Measurements from ENCODE around the gene GPATCH4. TPM values are rescaled to one million over a fixed set of nuclear protein-coding genes. Genes with fewer than 3 reads are reported as not detected.

The GPATCH4 gene
- total and polyA plus RNA-seq, 2 donors (not counting 1 experiment from before 2014, with no cell fraction given) = 11.3 to 38.3 TPM

DNA sequence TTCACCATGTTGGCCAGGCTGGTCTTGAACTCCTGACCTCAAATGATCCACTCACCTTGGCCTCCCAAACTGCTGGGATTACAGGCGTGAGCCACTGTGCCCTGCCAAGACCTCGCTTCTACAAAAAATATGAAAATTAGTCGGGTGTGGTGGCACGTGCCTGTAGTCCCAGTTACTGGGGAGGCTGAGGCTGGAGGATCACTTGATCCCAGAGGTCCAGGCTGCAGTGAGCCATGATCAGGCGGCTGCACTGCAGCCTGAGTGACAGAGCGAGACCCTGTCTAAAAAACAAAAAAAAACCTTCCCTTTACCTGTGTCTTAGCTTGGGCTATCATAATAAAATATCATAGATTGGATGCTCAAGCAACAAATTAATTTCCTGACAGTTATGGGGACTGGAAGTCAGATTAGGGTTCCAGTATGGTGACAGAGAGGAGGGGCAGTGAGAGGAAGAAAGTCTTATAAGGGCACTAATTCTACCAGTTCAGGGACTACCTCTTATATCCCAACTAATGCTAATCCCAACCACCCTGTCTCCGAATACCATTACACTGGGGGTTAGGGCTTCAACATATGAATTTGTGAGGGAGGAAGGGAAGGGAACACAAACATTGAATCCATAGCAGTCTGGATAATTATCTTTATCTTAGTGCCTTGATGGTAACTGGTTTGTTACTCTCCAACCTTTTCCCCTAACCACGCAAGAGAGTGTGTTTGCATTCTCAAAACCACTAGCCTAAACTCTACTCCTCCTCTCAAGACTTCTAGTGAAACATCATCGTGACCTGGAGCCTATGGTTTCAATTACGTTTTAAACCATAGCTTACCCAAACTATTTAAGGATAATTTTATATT is 10.7 kb downstream of the GPATCH4 start:
- Histone ChIP-seq H3K36me3 (replicated peaks in 1 of 2; ENCODE audit: control extremely low read depth in 1 of 2, control insufficient read depth in 1 of 2, extremely low read depth in 1 of 2, insufficient read depth in 2 of 2, low read length in 1 of 2) (peaks cover 0 to 26% of the 10 kb centered on the region in 2 experiments), H2AFZ (ENCODE audit: insufficient read depth, low read depth, low read length, poor library complexity, severe bottlenecking) (peak overlapping the region; percentile 94), H3K4me2 (replicated peaks; ENCODE audit: low read depth, low read length, poor library complexity, severe bottlenecking) (peak overlapping the region; percentile 98), H3K27ac (ENCODE audit: low read length in 2 of 2) (peak overlapping the region; percentile 80 to 88), H3K79me2 (ENCODE audit: control insufficient read depth, insufficient read depth, low read length) (peaks cover 14% of the 10 kb centered on the region), H3K9me3 (ENCODE audit: control extremely low read depth in 1 of 3, control insufficient read depth in 2 of 3, insufficient read depth in 1 of 3, low read length in 2 of 3) (no peaks in the 10 kb centered on the region), H3K27me3 (replicated peaks in 1 of 4; ENCODE audit: control extremely low read depth in 1 of 4, control insufficient read depth in 3 of 4, insufficient read depth in 4 of 4, low read length in 3 of 4) (no peaks in the 10 kb centered on the region), H3K4me1 (ENCODE audit: control insufficient read depth in 2 of 2, insufficient read depth in 2 of 2, low read length in 2 of 2) (peaks cover 18 to 22% of the 10 kb centered on the region in 2 donors), H3K9ac (ENCODE audit: low read length) (peak overlapping the region; percentile 81), H3K4me3 (ENCODE audit: control extremely low read depth in 1 of 5, extremely low read depth in 1 of 5, insufficient read depth in 1 of 5, low read depth in 2 of 5, low read length in 4 of 5) (peak overlapping the region in 1 of 5 experiments; percentile 69), H4K20me1 (ENCODE audit: control insufficient read depth, insufficient read depth, low read length, poor library complexity, severe bottlenecking) (peaks cover 8% of the 10 kb centered on the region)
- DNase-seq (no peak), ATAC-seq (ENCODE audit: low read depth) (no peak)
- POLR2A ChIA-PET = interaction anchor here (1.5 to 2.1 kb wide), 3 partner anchors 18 to 98 kb away, joined by 4 to 12 read pairs (median 8); partner anchors contain the start of gene MEF2D
- intact Hi-C loops (cut with micrococcal nuclease) = loop anchor here (1.0 kb wide), 2 partner anchors 8 to 11 kb away; partner anchors contain the start of gene GPATCH4
- CTCF ChIA-PET = interaction anchor here (0.8 to 10.9 kb wide), 14 partner anchors 8 to 205 kb away, joined by 3 to 80 read pairs (median 6); partner anchors contain the start of genes GPATCH4, HAPLN2 and MEF2D
- H3K9me3 Mint-ChIP-seq (ENCODE audit: insufficient read depth) = no peaks in the 10 kb centered on the region
- peak overlapping the region; percentile 26 for H3K4me3 Mint-ChIP-seq
- H3K27me3 Mint-ChIP-seq = no peaks in the 10 kb centered on the region
- H3K4me1 Mint-ChIP-seq = peaks cover 25% of the 10 kb centered on the region
- peak overlapping the region; percentile 96 for H3K27ac Mint-ChIP-seq
- no peak for TF ChIP-seq EZH2 (IDR thresholded peaks at IDR 0.05; ENCODE audit: borderline replicate concordance, insufficient read depth, low read depth, low read length, poor library complexity, severe bottlenecking)
- TF ChIP-seq, protein P1, sequence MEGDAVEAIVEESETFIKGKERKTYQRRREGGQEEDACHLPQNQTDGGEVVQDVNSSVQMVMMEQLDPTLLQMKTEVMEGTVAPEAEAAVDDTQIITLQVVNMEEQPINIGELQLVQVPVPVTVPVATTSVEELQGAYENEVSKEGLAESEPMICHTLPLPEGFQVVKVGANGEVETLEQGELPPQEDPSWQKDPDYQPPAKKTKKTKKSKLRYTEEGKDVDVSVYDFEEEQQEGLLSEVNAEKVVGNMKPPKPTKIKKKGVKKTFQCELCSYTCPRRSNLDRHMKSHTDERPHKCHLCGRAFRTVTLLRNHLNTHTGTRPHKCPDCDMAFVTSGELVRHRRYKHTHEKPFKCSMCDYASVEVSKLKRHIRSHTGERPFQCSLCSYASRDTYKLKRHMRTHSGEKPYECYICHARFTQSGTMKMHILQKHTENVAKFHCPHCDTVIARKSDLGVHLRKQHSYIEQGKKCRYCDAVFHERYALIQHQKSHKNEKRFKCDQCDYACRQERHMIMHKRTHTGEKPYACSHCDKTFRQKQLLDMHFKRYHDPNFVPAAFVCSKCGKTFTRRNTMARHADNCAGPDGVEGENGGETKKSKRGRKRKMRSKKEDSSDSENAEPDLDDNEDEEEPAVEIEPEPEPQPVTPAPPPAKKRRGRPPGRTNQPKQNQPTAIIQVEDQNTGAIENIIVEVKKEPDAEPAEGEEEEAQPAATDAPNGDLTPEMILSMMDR (IDR thresholded peaks at IDR 0.05) = no peak
- 90% methylated on average over 5 of the region's 10 CpGs for WGBS (ENCODE audit: insufficient coverage)

DNA sequence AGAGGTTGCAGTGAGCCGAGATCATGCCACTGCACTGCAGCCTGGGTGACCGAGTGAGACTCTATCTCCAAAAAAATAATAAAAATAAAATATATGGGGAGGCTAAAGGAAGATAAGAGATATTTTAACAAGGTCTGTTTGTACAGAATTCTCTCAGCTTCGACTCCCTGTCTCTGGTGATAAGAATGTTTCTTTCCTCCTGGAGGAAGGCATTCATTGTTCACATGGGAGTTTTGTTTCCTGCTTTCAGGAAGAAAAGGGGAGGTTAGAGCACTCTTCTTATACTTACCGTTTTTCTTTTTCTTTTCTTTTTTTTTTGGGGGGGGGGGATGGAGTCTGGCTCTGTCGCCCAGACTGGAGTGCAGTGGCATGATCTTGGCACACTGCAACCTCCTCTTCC is 11.7 kb downstream of the GPATCH4 start:
- Histone ChIP-seq H3K4me3 (ENCODE audit: control extremely low read depth in 1 of 5, extremely low read depth in 1 of 5, insufficient read depth in 1 of 5, low read depth in 2 of 5, low read length in 4 of 5) (no peak overlapping the region), H3K79me2 (ENCODE audit: control insufficient read depth, insufficient read depth, low read length) (peaks cover 24% of the 10 kb centered on the region), H3K27ac (ENCODE audit: low read length in 2 of 2) (no peak overlapping the region), H3K27me3 (replicated peaks in 1 of 4; ENCODE audit: control extremely low read depth in 1 of 4, control insufficient read depth in 3 of 4, insufficient read depth in 4 of 4, low read length in 3 of 4) (no peaks in the 10 kb centered on the region), H3K9ac (ENCODE audit: low read length) (no peak overlapping the region), H3K4me1 (ENCODE audit: control insufficient read depth in 2 of 2, insufficient read depth in 2 of 2, low read length in 2 of 2) (peaks cover 18 to 23% of the 10 kb centered on the region in 2 donors), H3K4me2 (replicated peaks; ENCODE audit: low read depth, low read length, poor library complexity, severe bottlenecking) (no peak overlapping the region), H2AFZ (ENCODE audit: insufficient read depth, low read depth, low read length, poor library complexity, severe bottlenecking) (no peak overlapping the region), H4K20me1 (ENCODE audit: control insufficient read depth, insufficient read depth, low read length, poor library complexity, severe bottlenecking) (peaks cover 8% of the 10 kb centered on the region), H3K9me3 (ENCODE audit: control extremely low read depth in 1 of 3, control insufficient read depth in 2 of 3, insufficient read depth in 1 of 3, low read length in 2 of 3) (no peaks in the 10 kb centered on the region), H3K36me3 (replicated peaks in 1 of 2; ENCODE audit: control extremely low read depth in 1 of 2, control insufficient read depth in 1 of 2, extremely low read depth in 1 of 2, insufficient read depth in 2 of 2, low read length in 1 of 2) (peaks cover 0 to 20% of the 10 kb centered on the region in 2 experiments)
- Mint-ChIP-seq H3K9me3 (ENCODE audit: insufficient read depth) (no peaks in the 10 kb centered on the region), H3K4me3 (no peak overlapping the region), H3K4me1 (peaks cover 22% of the 10 kb centered on the region), H3K27me3 (no peaks in the 10 kb centered on the region), H3K27ac (no peak overlapping the region)
- intact Hi-C loops (cut with micrococcal nuclease) = no loop called here
- no peak for DNase-seq
- no peak for ATAC-seq (ENCODE audit: low read depth)
- ChIA-PET POLR2A (no interaction called here), CTCF (interaction anchor here (0.7 to 1.6 kb wide), 2 partner anchors 13 to 109 kb away, joined by 3 to 6 read pairs; no protein-coding TSS in a partner anchor)
- WGBS (ENCODE audit: insufficient coverage) = no CpG with 5 or more reads among the region's 5 CpGs
- TF ChIP-seq EZH2 (IDR thresholded peaks at IDR 0.05; ENCODE audit: borderline replicate concordance, insufficient read depth, low read depth, low read length, poor library complexity, severe bottlenecking) = no peak
- TF ChIP-seq, protein P1 (IDR thresholded peaks at IDR 0.05) = no peak
